SK-N-SH treated with all-trans-retinoic acid at 6 μM for 48 hours (cell line): Measurements from ENCODE around the gene NCKAP5.

Experiments used
- ATAC-seq: fragments of 200-7000 bp; cut with Tn5 transposase; 3 replicates; pipeline ENCODE4 v1.9.1; 2020; ENCODE audit warnings: mild to moderate bottlenecking, moderate library complexity
- BACH2 ChIP-seq: fragments of 250-450 bp; sonication (Bioruptor Pico); IDR thresholded peaks from 2 replicates; pipeline ENCODE4 v1.9.0; 2021; ENCODE audit warnings: mild to moderate bottlenecking, borderline replicate concordance
- CSDC2 ChIP-seq: fragments of 250-450 bp; sonication (Bioruptor Pico); IDR thresholded peaks from 2 replicates; pipeline ENCODE4 v1.5.0; 2020; ENCODE audit warnings: mild to moderate bottlenecking, moderate library complexity
- GLIS3 ChIP-seq: fragments of 250-450 bp; sonication (Bioruptor Pico); IDR thresholded peaks from 2 replicates; pipeline ENCODE4 v1.5.0; 2020; ENCODE audit warnings: mild to moderate bottlenecking, moderate library complexity
- ISL1 ChIP-seq: fragments of 250-450 bp; sonication (Bioruptor Pico); IDR thresholded peaks from 2 replicates; pipeline ENCODE4 v2.1.2; 2022; ENCODE audit warnings: mild to moderate bottlenecking, moderate library complexity
- RARB ChIP-seq: fragments of 250-450 bp; sonication (Bioruptor Pico); IDR thresholded peaks from 2 replicates; pipeline ENCODE4 v1.8.0; 2021; ENCODE audit warnings: mild to moderate bottlenecking, moderate library complexity
- SNAI2 ChIP-seq: fragments of 250-450 bp; sonication (Bioruptor Pico); IDR thresholded peaks from 2 replicates; pipeline ENCODE4 v1.5.0; 2020; ENCODE audit warnings: mild to moderate bottlenecking, moderate library complexity
- TOX ChIP-seq: fragments of 250-450 bp; sonication (Bioruptor Pico); IDR thresholded peaks from 2 replicates; pipeline ENCODE4 v1.8.0; 2021; ENCODE audit warnings: mild to moderate bottlenecking, moderate library complexity, borderline replicate concordance
- ZFP3 ChIP-seq: fragments of 250-450 bp; sonication (Bioruptor Pico); IDR thresholded peaks from 2 replicates; pipeline ENCODE4 v1.5.0; 2020; ENCODE audit warnings: mild to moderate bottlenecking, moderate library complexity
- ZFP30 ChIP-seq: fragments of 450-650 bp; formaldehyde crosslinking; IDR thresholded peaks from 2 replicates; pipeline ENCODE4 v1.5.0; 2022; ENCODE audit warnings: mild to moderate bottlenecking, moderate library complexity
- ZNF565 ChIP-seq: fragments of 450-650 bp; formaldehyde crosslinking; conservative IDR thresholded peaks from 2 replicates; pipeline ENCODE4 v1.5.0; 2020; ENCODE audit warnings: low read depth, mild to moderate bottlenecking, moderate library complexity
- ZNF70 ChIP-seq: fragments of 450-650 bp; formaldehyde crosslinking; IDR thresholded peaks from 2 replicates; pipeline ENCODE4 v1.5.0; 2020; ENCODE audit warnings: mild to moderate bottlenecking, moderate library complexity
- ZNF8 ChIP-seq: fragments of 450-650 bp; formaldehyde crosslinking; IDR thresholded peaks from 2 replicates; pipeline ENCODE4 v1.5.0; 2020; ENCODE audit warnings: mild to moderate bottlenecking, moderate library complexity
- TF ChIP-seq, protein P1 (sequence below): fragments of 250-450 bp; sonication (Bioruptor Pico); IDR thresholded peaks from 2 replicates; pipeline ENCODE4 v1.5.1; 2021; ENCODE audit warnings: mild to moderate bottlenecking, moderate library complexity
- TF ChIP-seq, protein P2 (sequence below): fragments of 250-450 bp; sonication (Bioruptor Pico); IDR thresholded peaks from 2 replicates; pipeline ENCODE4 v1.8.0; 2021; ENCODE audit warnings: low read depth, mild to moderate bottlenecking, moderate library complexity, borderline replicate concordance
- TF ChIP-seq, protein P3 (sequence below): fragments of 250-450 bp; sonication (Bioruptor Pico); IDR thresholded peaks from 2 replicates; pipeline ENCODE4 v1.8.0; 2020; ENCODE audit warnings: mild to moderate bottlenecking, moderate library complexity, borderline replicate concordance
- TF ChIP-seq, protein P4 (sequence below): fragments of 250-450 bp; sonication (Bioruptor Pico); IDR thresholded peaks from 2 replicates; pipeline ENCODE4 v1.5.1; 2020; ENCODE audit warnings: low read depth, mild to moderate bottlenecking, moderate library complexity
- TF ChIP-seq, protein P5 (sequence below): fragments of 250-450 bp; sonication (Bioruptor Pico); IDR thresholded peaks from 2 replicates; pipeline ENCODE4 v1.5.0; 2020; ENCODE audit warnings: mild to moderate bottlenecking, moderate library complexity

NCKAP5 gene

DNA sequence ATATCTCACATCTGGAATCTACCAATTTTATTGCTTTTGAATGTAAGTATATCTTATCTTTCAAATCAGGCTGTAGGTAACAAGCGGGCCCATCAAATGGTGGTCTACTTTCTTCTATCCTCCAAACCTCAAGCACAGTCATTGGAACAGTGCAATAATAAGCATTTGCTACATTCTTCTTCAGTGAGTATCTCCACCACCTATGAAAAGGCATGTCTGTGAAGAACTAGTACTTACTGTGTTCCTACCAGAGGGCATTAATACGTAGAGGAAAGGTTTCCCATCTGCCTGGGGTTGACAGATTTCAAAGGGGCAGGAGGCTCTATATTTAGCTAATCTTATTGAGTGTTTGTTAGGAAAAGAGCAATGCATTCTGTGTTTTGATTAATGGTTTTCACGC lies 411.1 kb downstream of the NCKAP5 start:
- TF ChIP-seq, protein P1, sequence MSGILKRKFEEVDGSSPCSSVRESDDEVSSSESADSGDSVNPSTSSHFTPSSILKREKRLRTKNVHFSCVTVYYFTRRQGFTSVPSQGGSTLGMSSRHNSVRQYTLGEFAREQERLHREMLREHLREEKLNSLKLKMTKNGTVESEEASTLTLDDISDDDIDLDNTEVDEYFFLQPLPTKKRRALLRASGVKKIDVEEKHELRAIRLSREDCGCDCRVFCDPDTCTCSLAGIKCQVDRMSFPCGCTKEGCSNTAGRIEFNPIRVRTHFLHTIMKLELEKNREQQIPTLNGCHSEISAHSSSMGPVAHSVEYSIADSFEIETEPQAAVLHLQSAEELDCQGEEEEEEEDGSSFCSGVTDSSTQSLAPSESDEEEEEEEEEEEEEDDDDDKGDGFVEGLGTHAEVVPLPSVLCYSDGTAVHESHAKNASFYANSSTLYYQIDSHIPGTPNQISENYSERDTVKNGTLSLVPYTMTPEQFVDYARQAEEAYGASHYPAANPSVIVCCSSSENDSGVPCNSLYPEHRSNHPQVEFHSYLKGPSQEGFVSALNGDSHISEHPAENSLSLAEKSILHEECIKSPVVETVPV (CRISPR knock-in tag): no peak
- TF ChIP-seq TOX (CRISPR knock-in tag): no peak
- TF ChIP-seq BACH2 (CRISPR knock-in tag): no peak
- TF ChIP-seq SNAI2: no peak
- no peak for TF ChIP-seq GLIS3 (CRISPR knock-in tag)
- TF ChIP-seq, protein P2, sequence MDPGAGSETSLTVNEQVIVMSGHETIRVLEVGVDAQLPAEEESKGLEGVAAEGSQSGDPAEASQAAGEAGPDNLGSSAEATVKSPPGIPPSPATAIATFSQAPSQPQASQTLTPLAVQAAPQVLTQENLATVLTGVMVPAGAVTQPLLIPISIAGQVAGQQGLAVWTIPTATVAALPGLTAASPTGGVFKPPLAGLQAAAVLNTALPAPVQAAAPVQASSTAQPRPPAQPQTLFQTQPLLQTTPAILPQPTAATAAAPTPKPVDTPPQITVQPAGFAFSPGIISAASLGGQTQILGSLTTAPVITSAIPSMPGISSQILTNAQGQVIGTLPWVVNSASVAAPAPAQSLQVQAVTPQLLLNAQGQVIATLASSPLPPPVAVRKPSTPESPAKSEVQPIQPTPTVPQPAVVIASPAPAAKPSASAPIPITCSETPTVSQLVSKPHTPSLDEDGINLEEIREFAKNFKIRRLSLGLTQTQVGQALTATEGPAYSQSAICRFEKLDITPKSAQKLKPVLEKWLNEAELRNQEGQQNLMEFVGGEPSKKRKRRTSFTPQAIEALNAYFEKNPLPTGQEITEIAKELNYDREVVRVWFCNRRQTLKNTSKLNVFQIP (CRISPR knock-in tag): no peak
- no peak for ATAC-seq

DNA sequence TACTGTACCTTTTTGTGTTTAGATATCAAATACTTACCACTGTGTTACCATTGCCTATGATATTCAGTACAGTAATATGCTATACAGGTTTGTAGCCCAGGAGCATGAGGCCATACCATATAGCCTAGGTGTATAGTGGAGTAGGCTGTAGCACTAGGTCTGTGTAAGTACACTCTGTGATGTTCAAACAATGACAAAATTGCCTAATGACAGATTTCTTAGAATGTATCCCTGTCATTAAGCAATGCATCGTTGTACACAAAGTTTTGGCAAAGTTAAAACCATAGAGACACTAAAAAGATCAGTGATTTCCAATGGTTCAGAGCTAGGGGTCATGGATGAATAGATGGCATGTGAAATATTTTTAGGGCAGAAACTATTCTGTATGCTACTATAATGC lies 415.5 kb downstream of the NCKAP5 start:
- TF ChIP-seq ZNF8 (CRISPR knock-in tag): no peak
- TF ChIP-seq, protein P3, sequence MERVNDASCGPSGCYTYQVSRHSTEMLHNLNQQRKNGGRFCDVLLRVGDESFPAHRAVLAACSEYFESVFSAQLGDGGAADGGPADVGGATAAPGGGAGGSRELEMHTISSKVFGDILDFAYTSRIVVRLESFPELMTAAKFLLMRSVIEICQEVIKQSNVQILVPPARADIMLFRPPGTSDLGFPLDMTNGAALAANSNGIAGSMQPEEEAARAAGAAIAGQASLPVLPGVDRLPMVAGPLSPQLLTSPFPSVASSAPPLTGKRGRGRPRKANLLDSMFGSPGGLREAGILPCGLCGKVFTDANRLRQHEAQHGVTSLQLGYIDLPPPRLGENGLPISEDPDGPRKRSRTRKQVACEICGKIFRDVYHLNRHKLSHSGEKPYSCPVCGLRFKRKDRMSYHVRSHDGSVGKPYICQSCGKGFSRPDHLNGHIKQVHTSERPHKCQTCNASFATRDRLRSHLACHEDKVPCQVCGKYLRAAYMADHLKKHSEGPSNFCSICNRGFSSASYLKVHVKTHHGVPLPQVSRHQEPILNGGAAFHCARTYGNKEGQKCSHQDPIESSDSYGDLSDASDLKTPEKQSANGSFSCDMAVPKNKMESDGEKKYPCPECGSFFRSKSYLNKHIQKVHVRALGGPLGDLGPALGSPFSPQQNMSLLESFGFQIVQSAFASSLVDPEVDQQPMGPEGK (CRISPR knock-in tag): no peak
- TF ChIP-seq ZNF70 (CRISPR knock-in tag): no peak
- no peak for TF ChIP-seq GLIS3 (CRISPR knock-in tag)
- TF ChIP-seq, protein P1 (CRISPR knock-in tag): no peak
- TF ChIP-seq ISL1 (CRISPR knock-in tag): no peak
- TF ChIP-seq BACH2 (CRISPR knock-in tag): no peak
- no peak for TF ChIP-seq ZFP30 (CRISPR knock-in tag)
- ATAC-seq: no peak

DNA sequence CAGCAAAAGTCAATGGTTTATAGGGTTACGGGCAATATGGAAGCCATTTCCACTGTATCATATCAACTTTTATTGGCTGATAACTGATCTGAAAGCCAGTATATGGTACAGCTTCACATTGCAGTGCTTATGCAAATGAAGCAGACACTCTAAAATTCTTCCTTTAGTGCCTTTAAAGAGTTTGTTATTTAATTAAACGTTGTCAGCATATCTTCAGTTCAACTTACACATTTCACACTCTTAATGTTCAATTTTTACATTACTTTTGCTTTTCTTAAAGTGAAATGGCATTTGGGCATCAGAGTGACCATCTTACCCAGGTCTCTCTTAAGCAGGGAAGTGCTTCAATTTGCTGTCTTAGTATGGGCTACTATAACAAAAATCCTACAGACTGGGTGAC lies 420.1 kb downstream of the NCKAP5 start:
- no peak for ATAC-seq
- TF ChIP-seq BACH2 (CRISPR knock-in tag) (no peak), CSDC2 (CRISPR knock-in tag) (no peak)

DNA sequence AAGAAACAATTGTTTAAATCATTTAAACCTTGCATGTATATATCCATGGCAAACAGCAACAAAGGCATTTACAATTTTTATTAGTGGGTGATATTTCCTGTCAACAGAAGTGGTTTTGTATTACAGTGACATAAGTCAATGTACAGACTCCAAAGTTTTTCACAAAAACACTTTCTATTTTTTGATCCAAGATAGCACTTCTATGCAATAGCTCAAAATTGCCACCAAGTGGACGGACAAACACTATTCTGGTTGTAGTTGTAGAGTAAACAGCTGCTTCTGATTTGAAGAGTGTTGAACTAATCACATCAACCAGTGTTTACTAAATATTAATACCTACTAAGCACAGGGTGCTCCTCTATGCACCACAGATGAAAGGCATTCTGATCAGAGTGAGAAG lies 421.4 kb downstream of the NCKAP5 start:
- TF ChIP-seq, protein P4, sequence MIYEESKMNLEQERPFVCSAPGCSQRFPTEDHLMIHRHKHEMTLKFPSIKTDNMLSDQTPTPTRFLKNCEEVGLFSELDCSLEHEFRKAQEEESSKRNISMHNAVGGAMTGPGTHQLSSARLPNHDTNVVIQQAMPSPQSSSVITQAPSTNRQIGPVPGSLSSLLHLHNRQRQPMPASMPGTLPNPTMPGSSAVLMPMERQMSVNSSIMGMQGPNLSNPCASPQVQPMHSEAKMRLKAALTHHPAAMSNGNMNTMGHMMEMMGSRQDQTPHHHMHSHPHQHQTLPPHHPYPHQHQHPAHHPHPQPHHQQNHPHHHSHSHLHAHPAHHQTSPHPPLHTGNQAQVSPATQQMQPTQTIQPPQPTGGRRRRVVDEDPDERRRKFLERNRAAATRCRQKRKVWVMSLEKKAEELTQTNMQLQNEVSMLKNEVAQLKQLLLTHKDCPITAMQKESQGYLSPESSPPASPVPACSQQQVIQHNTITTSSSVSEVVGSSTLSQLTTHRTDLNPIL (CRISPR knock-in tag): no peak
- TF ChIP-seq SNAI2: no peak
- no peak for TF ChIP-seq ZFP3 (CRISPR knock-in tag)
- TF ChIP-seq, protein P2 (CRISPR knock-in tag): no peak
- no peak for TF ChIP-seq RARB
- TF ChIP-seq BACH2 (CRISPR knock-in tag): no peak
- no peak for TF ChIP-seq ZFP30 (CRISPR knock-in tag)
- TF ChIP-seq ISL1 (CRISPR knock-in tag): no peak
- no peak for TF ChIP-seq ZNF70 (CRISPR knock-in tag)
- TF ChIP-seq, protein P1 (CRISPR knock-in tag): no peak
- TF ChIP-seq, protein P5, sequence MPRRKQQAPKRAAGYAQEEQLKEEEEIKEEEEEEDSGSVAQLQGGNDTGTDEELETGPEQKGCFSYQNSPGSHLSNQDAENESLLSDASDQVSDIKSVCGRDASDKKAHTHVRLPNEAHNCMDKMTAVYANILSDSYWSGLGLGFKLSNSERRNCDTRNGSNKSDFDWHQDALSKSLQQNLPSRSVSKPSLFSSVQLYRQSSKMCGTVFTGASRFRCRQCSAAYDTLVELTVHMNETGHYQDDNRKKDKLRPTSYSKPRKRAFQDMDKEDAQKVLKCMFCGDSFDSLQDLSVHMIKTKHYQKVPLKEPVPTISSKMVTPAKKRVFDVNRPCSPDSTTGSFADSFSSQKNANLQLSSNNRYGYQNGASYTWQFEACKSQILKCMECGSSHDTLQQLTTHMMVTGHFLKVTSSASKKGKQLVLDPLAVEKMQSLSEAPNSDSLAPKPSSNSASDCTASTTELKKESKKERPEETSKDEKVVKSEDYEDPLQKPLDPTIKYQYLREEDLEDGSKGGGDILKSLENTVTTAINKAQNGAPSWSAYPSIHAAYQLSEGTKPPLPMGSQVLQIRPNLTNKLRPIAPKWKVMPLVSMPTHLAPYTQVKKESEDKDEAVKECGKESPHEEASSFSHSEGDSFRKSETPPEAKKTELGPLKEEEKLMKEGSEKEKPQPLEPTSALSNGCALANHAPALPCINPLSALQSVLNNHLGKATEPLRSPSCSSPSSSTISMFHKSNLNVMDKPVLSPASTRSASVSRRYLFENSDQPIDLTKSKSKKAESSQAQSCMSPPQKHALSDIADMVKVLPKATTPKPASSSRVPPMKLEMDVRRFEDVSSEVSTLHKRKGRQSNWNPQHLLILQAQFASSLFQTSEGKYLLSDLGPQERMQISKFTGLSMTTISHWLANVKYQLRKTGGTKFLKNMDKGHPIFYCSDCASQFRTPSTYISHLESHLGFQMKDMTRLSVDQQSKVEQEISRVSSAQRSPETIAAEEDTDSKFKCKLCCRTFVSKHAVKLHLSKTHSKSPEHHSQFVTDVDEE: no peak
- TF ChIP-seq ZNF565 (CRISPR knock-in tag): no peak
- peak; percentile 70 for ATAC-seq
